Measurements from ENCODE around the gene ANKS6.

DNA sequence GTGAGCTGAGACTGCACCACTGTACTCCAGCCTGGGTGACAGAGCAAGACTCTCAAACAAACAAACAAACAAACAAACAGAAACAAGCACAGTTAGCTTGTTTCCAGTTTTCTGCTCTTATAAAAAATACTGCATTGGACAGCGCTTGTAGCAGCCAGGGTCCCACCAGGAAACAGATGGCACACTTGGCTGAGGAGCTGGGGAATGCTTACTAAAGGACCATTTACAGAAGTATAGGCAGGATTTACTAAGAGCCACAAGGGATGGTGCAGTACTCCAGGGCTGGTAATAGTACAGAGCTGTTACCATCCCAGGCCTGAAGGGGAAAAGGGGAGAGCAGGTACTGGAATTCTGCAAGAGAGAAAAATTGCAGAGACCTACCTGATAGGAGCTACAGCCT, 5.2 kb upstream of the ANKS6 start:
- TF ChIP-seq PML (IDR thresholded peaks at IDR 0.05; ENCODE audit: low read length) (no peak), ASH2L (IDR thresholded peaks at IDR 0.05; ENCODE audit: borderline replicate concordance, low read depth) (no peak), MTA3 (IDR thresholded peaks at IDR 0.05; ENCODE audit: borderline replicate concordance, low read length) (no peak), EZH2 (IDR thresholded peaks at IDR 0.05; ENCODE audit: borderline replicate concordance, control insufficient read depth, low read depth, low read length) (no peak), EP300 (IDR thresholded peaks at IDR 0.05; ENCODE audit: borderline replicate concordance in 1 of 2, control insufficient read depth in 1 of 2, low read depth in 2 of 2, low read length in 2 of 2) (no peak), CTCF (IDR thresholded peaks at IDR 0.05 in 2 of 3, conservative IDR thresholded peaks at IDR 0.05 in 1 of 3; ENCODE audit: control insufficient read depth in 2 of 3, extremely low read depth in 1 of 3, insufficient read depth in 1 of 3, low read depth in 3 of 3, low read length in 3 of 3) (no peak), POLR2AphosphoS5 (IDR thresholded peaks at IDR 0.05; ENCODE audit: low read length) (no peak), YY1 (IDR thresholded peaks at IDR 0.05; ENCODE audit: low read depth, low read length) (no peak)
- TF ChIP-seq, protein P1, sequence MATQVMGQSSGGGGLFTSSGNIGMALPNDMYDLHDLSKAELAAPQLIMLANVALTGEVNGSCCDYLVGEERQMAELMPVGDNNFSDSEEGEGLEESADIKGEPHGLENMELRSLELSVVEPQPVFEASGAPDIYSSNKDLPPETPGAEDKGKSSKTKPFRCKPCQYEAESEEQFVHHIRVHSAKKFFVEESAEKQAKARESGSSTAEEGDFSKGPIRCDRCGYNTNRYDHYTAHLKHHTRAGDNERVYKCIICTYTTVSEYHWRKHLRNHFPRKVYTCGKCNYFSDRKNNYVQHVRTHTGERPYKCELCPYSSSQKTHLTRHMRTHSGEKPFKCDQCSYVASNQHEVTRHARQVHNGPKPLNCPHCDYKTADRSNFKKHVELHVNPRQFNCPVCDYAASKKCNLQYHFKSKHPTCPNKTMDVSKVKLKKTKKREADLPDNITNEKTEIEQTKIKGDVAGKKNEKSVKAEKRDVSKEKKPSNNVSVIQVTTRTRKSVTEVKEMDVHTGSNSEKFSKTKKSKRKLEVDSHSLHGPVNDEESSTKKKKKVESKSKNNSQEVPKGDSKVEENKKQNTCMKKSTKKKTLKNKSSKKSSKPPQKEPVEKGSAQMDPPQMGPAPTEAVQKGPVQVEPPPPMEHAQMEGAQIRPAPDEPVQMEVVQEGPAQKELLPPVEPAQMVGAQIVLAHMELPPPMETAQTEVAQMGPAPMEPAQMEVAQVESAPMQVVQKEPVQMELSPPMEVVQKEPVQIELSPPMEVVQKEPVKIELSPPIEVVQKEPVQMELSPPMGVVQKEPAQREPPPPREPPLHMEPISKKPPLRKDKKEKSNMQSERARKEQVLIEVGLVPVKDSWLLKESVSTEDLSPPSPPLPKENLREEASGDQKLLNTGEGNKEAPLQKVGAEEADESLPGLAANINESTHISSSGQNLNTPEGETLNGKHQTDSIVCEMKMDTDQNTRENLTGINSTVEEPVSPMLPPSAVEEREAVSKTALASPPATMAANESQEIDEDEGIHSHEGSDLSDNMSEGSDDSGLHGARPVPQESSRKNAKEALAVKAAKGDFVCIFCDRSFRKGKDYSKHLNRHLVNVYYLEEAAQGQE (IDR thresholded peaks at IDR 0.05; ENCODE audit: low read depth, low read length): no peak
